Mammary epithelial cell (primary cell): ENCODE results near the gene PRICKLE3.

Source experiments
- EZH2 ChIP-seq: IDR thresholded peaks from 2 replicates; pipeline ENCODE4 v1.6.1; 2012; ENCODE audit warnings: low read length, inconsistent platforms, borderline replicate concordance
- TF ChIP-seq, protein P1 (sequence below), 2 donors: IDR thresholded peaks in 1 of 2; conservative IDR thresholded peaks in 1 of 2; 2 replicates each; pipeline ENCODE4 v1.5.1; 2011 to 2012; ENCODE audit warnings: inconsistent platforms in 2 of 2, low read length in 2 of 2, mild to moderate bottlenecking in 2 of 2, control low read depth in 1 of 2, low read depth in 1 of 2; ENCODE audit not compliant: insufficient read depth in 1 of 2; ENCODE audit errors: extremely low read depth in 1 of 2

DNA sequence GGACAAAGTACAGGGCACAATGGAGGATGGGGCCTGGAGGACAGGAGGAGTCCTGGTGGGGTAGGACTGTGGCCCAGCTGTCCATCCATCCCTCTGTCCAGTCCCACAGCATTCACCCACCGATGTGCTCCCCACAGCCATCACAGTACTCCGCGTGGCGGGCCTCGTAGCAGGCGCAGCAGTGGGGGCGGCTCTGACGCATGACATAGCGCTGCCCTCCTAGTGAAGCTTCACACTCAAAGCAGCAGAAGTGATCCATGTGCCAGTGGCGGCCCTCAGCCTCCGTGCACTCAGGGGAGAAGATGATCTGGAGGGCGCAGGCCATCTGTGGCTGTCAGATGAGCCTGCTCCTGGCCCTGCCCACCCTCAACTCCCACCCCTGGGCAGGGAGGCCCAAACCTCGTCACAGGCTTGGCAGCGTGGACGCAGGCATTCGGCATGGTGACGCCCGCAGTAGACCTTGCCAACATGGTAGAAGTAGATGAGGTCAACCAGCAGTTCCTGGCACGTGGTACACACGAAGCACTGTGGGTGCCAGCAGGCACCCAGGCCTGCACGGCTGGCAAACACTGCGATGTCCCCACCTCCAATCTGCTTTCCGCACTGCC, 8.2 kb downstream of the PRICKLE3 start:
- TF ChIP-seq, protein P1, sequence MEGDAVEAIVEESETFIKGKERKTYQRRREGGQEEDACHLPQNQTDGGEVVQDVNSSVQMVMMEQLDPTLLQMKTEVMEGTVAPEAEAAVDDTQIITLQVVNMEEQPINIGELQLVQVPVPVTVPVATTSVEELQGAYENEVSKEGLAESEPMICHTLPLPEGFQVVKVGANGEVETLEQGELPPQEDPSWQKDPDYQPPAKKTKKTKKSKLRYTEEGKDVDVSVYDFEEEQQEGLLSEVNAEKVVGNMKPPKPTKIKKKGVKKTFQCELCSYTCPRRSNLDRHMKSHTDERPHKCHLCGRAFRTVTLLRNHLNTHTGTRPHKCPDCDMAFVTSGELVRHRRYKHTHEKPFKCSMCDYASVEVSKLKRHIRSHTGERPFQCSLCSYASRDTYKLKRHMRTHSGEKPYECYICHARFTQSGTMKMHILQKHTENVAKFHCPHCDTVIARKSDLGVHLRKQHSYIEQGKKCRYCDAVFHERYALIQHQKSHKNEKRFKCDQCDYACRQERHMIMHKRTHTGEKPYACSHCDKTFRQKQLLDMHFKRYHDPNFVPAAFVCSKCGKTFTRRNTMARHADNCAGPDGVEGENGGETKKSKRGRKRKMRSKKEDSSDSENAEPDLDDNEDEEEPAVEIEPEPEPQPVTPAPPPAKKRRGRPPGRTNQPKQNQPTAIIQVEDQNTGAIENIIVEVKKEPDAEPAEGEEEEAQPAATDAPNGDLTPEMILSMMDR (conservative IDR thresholded peaks at IDR 0.05 in 1 of 2, IDR thresholded peaks at IDR 0.05 in 1 of 2; ENCODE audit: extremely low read depth in 1 of 2, insufficient read depth in 1 of 2, low read depth in 1 of 2, low read length in 2 of 2), result no peak
- TF ChIP-seq EZH2, result no peak
